ENCODE results near the gene S100P.
"Not testable (repeated sequence)": the region's sequence is repeated elsewhere in the genome, so short reads cannot be mapped to it uniquely, and the experiment has no call there.

Gene S100P

GRCh38 chr4:6724421-6725111 is 30.9 kb downstream of the S100P start:
- DNase-seq, result no peak

DNA sequence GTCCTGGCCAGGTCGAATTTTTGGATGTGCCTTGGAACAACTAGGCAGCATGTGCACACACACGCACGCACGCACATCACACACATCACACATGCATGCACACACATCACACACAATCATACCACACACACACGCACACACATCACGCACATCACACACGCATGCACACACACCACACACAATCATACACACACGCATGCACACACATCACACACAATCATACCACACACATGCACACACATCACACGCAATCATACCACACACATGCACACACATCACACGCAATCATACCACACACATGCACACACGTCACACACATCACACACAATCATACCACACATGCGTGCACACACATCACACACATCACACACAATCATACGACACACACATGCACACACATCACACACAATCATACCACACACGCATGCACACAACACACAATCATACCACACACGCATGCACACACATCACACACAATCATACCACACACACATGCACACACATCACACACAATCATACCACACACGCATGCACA is 31.8 kb downstream of the S100P start:
- not testable (repeated sequence) for DNase-seq

DNA sequence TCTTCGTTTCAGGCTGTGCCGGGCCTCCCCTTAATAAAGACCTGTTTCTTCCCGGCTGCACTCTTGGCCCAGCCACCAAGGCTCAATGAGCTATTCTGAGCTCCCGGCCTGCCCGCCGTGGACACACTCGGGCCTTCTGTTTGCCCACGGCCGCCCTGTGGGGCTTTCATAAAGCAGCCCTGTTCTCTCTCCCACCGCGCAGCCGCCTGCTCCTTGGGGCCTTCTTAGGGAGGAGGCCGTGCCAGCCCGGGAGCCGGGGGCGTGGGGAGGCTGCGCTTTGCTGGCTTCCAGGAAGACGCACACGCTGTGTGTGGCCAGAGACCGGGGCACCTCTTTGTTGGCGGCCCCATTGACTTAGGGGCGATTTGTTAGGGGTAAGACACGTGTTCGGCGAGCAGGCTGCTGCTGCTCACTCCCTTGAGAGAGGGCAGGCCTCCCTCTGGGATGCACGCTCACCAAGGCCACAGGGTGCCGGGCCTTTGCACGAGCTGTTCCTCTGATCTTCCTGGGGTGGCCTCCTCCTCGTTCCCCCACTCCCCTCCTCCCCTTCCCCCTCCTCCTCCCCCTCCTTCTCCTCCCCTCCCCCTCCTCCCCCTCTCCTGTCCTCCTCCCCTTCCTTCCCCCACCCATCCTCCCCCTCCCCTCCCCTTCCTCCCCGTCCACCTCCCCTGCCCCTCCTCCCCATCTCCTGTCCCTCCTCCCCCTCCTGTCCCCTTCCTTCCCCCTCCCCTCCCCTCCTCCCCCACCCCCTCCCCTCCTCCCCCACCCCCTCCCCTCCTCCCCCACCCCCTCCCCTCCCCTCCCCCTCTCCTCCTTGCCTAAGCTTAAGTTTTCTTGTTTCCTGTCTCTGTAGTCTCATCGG is 33.6 kb downstream of the S100P start:
- DNase-seq, result peak; percentile 57

DNA sequence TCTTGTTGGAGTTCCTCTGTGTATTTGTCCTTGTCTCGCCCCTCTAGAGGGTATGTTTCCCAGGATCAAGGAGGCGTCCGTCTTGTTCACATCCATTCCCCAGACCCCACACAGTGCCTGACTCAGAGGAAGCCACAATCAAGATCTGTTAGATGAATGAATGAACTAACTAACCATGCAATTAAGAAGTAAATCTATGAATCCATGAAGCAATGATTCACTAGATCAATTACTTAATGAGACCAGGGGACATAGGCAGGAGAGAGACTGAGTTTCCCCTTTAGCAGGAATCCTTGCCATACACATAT is 34.2 kb downstream of the S100P start:
- no peak for DNase-seq

DNA sequence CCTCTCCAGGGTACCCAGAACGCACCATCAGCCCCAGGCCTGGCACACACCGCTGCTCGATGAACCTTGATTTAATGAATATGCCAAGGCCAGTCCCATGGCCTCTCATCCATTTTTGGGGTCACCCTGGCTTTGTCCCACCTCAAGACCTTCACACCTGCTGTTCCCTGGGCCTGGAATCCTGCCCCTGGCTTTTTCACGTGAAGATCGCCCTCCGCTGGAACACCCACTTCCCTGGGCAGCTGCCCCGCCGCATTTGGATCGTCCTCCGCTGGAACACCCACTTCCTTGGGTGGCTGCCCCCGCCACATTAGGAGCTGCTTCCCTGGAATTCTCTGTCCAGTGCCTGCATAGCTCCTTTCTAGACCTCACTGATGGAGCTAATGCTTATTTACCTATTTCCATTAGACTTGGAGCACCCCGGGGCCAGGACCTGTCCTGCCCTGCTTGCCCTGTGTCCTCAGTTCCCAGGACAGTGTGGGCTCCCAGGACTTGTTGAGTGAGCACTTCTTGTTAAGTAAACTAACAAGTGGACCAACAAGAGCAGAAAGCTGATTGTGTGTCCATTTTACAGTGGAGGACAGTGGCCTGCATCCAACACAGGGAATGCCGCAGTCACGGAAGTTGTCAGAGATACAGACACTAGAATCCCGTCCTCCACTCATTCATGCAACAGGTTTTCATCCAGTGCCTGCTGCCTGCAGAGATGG is 34.8 kb downstream of the S100P start:
- no peak for DNase-seq

DNA sequence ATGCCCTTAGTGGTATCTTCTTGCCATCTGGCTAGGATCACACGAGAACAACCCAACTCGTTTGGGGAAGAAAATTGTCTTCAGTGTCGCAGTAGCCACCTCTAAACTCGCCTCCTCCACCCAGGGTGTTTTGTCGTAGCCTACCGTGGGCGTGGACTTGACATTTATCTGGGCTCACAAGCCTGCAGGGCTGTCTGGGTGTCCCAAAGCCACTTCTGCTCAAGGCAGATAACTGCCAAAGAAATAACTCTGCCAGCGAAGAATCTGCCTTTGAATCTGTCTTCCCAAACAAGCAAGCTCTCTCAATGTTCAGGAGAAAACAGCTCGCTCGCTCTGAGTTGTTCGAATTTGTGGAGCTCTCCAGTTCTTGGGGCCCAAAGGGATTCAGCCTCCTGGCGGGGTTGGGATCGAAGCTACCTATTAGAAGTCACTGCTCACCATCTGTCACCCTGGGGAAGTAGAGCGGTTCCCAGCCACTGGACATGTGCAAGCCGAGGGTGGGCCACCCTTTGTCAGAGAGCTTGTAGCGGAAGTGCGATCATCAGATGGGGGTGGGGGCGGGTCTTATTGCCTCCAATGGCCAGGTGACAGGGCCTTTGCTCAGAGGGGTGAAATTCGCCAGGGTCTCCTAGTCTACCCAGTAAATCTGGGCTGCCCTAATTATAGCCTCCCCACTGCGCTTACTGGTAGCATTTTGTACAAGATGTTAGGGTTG is 37.1 kb downstream of the S100P start:
- DNase-seq, result no peak

- no peak for DNase-seq
Observed at GRCh38 chr4:6731318-6731675, 37.6 kb downstream of the S100P start.

DNA sequence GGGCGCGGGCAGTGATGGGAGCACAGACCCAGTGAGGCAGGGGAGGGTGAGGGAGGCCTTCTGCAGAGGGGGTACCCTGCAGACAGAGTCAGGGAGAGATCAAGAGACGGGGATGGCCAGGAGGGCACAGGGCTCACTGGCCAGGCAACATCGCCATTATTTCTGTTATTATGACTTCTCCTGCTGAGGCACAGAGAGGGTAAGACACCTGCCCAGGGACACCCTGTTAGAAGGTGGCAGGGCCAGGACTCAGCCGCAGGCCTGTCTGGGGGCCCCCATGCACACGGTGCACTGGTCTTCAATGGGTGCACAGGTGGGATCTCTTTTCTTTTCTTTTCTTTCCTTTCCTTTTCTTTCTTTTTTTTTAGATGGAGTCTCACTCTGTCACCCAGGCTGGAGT is 38.1 kb downstream of the S100P start:
- no peak for DNase-seq

GRCh38 chr4:6732441-6733357 is 39.0 kb downstream of the S100P start:
- no peak for DNase-seq

- no peak for DNase-seq
Observed at GRCh38 chr4:6733358-6734164, 39.9 kb downstream of the S100P start.

DNA sequence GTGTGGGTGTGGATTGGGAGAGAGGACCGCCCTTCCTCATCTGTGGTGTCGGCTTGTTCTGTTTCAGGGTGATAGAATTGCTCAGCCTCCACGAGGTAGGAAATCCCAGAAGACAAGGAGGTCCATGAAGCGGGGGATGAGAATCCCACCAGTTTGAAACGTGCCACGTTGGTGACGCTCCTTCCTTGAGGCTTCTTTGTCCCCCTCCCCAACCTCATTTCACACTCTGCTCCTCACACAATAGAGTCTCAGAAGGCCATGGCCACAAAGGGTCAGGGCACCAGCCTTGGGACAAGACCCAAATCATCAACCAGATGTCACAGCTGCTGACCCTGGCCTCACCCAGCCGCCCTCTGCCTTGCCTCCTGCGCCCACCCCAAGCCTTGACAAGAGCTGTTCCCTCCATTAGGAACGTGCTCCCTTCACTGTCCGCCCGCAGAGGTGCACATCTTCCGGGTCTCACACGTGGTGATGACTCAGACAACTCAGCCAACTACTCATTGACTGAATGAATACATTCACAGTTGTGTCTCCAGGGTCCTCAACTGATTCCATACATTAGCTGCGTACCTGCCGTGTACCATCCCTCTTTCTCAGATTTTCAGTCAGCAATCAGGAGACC is 40.6 kb downstream of the S100P start:
- no peak for DNase-seq

DNA sequence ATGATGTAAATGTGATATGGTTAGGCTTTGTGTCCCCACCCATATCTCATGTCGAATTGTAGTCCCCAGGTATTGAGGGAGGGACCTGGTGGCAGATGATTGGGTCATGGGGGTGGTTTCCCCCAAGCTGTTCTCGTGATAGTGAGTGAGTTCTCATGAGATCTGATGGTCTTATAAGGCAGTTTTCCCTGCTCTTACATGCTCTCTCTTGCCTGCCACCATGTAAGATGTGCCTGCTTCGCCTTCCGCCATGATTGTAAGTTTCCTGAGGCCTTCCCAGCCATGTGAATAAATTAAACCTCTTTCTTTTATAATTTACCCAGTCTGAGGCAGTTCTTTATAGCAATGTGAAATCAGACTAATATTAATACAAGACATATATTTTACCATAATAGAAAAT is 46.2 kb downstream of the S100P start:
- no peak for DNase-seq

DNA sequence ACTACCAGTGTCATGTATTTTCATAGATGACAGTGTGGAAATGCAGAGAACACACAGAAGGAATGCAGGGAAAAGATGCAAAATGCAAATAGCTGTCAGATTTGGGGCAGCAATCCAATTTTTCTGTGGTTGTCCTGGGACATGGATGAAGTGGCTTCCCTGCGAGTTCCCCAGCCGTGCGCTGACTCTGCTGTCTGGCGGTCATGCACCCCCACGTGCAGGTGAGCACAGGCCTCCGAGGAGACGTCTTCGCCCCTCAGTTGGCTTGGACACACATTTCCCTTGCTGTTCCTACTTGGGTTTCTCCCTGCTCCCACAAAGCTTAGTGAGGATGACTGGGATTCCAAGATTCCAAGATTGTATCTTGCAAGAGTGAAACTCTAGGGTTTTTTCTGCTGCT is 46.7 kb downstream of the S100P start:
- no peak for DNase-seq

DNA sequence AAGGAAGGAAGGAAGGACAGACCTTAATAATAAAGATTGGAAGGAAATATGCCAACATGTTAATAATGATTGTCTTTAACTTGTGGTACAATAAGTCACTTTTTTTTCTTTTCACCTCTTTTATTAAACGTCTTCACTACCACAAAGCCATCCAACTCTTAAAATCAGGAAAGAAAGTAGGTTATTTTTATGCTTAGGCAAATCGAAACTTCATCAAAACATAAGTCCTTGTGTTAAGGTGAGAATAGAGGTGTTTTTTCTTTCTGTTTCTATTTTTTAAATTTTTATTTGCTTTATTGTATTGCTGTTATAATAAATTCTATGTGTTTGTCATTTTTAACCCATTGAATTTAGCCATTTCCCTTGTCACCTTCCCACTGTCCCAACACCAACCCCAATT is 48.8 kb downstream of the S100P start:
- DNase-seq, result no peak

DNA sequence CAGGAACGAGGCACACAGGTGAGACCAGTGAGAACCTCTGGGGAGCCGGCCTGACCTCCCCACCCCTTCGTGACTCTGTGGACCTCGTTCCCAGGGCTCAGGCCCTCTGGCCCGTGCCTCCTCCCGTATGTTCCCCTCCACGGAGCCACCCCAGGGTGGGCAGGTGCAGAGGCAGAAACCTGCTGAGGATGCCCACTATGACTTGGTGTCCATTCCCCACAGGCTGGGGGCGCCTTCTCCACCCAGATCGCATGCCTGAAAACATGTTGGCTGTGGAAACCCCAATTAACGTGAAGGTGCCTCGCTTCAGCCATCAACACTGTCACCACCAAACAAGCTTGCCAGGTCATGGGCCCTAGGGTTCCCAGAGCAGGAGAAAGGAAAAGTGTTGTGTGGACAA is 49.3 kb downstream of the S100P start:
- DNase-seq, result no peak
